ENCODE results near the gene SYAP1. TPM values are rescaled to one million over a fixed set of nuclear protein-coding genes. Genes with fewer than 3 reads are reported as not detected.
"Not testable (repeated sequence)": the region's sequence is repeated elsewhere in the genome, so short reads cannot be mapped to it uniquely, and the experiment has no call there.

The SYAP1 gene
- total RNA-seq, 1 donor from 2014 or later: 12.0 TPM

GRCh38 chrX:16718824-16719333 is 533 bp upstream of the SYAP1 start:
- Histone ChIP-seq H3K9ac (ENCODE audit: low read depth in 1 of 3, low read length in 3 of 3) (peak overlapping the region; percentile 77 to 92 (median 88)), H3K27me3 (ENCODE audit: control insufficient read depth in 3 of 3, insufficient read depth in 3 of 3, low read length in 3 of 3) (peaks cover 0 to 3% (median 0%) of the 10 kb centered on the region in 3 donors), H3K9me3 (ENCODE audit: control insufficient read depth in 3 of 3, low read length in 3 of 3) (no peaks in the 10 kb centered on the region)

GRCh38 chrX:16722481-16722880 is 3.1 kb downstream of the SYAP1 start:
- Histone ChIP-seq H3K9me3 (ENCODE audit: control insufficient read depth in 3 of 3, low read length in 3 of 3) (no peaks in the 10 kb centered on the region), H3K27ac (ENCODE audit: low read depth, low read length) (no peak overlapping the region), H3K4me1 (ENCODE audit: control insufficient read depth in 3 of 3, insufficient read depth in 3 of 3, low read length in 3 of 3) (peaks cover 0 to 15% (median 0%) of the 10 kb centered on the region in 3 donors), H3K27me3 (ENCODE audit: control insufficient read depth in 3 of 3, insufficient read depth in 3 of 3, low read length in 3 of 3) (no peaks in the 10 kb centered on the region), H3K9ac (ENCODE audit: low read depth in 1 of 3, low read length in 3 of 3) (no peak overlapping the region), H3K36me3 (ENCODE audit: control insufficient read depth in 3 of 3, insufficient read depth in 3 of 3, low read length in 3 of 3) (peaks cover 0 to 3% (median 0%) of the 10 kb centered on the region in 3 donors), H3K4me3 (ENCODE audit: low read length in 3 of 3) (no peak overlapping the region)

More at GRCh38 chrX:16718824-16719333, 533 bp upstream of the SYAP1 start:
- Histone ChIP-seq H3K27ac (ENCODE audit: low read depth, low read length) (peak overlapping the region; percentile 93), H3K4me3 (ENCODE audit: low read length in 3 of 3) (peak overlapping the region; percentile 74 to 85 (median 77)), H3K4me1 (ENCODE audit: control insufficient read depth in 3 of 3, insufficient read depth in 3 of 3, low read length in 3 of 3) (peaks cover 0 to 15% (median 0%) of the 10 kb centered on the region in 3 donors), H3K36me3 (ENCODE audit: control insufficient read depth in 3 of 3, insufficient read depth in 3 of 3, low read length in 3 of 3) (peaks cover 0 to under 1% (median 0%) of the 10 kb centered on the region in 3 donors)

- peaks cover 0 to 3% (median 0%) of the 10 kb centered on the region in 3 donors for H3K36me3 ChIP-seq (ENCODE audit: control insufficient read depth in 3 of 3, insufficient read depth in 3 of 3, low read length in 3 of 3)
- no peak overlapping the region for H3K4me3 ChIP-seq (ENCODE audit: low read length in 3 of 3)
- peaks cover 0 to 13% (median 0%) of the 10 kb centered on the region in 3 donors for H3K4me1 ChIP-seq (ENCODE audit: control insufficient read depth in 3 of 3, insufficient read depth in 3 of 3, low read length in 3 of 3)
- H3K27me3 ChIP-seq (ENCODE audit: control insufficient read depth in 3 of 3, insufficient read depth in 3 of 3, low read length in 3 of 3): no peaks in the 10 kb centered on the region
- H3K9me3 ChIP-seq (ENCODE audit: control insufficient read depth in 3 of 3, low read length in 3 of 3): no peaks in the 10 kb centered on the region
- peak overlapping the region; percentile 1 for H3K27ac ChIP-seq (ENCODE audit: low read depth, low read length)
- H3K9ac ChIP-seq (ENCODE audit: low read depth in 1 of 3, low read length in 3 of 3): no peak overlapping the region
These were observed 5.7 kb downstream of the SYAP1 start for GRCh38 chrX:16725072-16725471.

GRCh38 chrX:16726347-16726988 is 7.1 kb downstream of the SYAP1 start:
- not testable (repeated sequence) for H3K27me3 ChIP-seq (ENCODE audit: control insufficient read depth in 3 of 3, insufficient read depth in 3 of 3, low read length in 3 of 3); H3K9ac ChIP-seq (ENCODE audit: low read depth in 1 of 3, low read length in 3 of 3); H3K4me3 ChIP-seq (ENCODE audit: low read length in 3 of 3); H3K4me1 ChIP-seq (ENCODE audit: control insufficient read depth in 3 of 3, insufficient read depth in 3 of 3, low read length in 3 of 3); H3K36me3 ChIP-seq (ENCODE audit: control insufficient read depth in 3 of 3, insufficient read depth in 3 of 3, low read length in 3 of 3); H3K9me3 ChIP-seq (ENCODE audit: control insufficient read depth in 3 of 3, low read length in 3 of 3)
- H3K27ac ChIP-seq (ENCODE audit: low read depth, low read length): peak overlapping the region; percentile 48

GRCh38 chrX:16727637-16728036 is 8.2 kb downstream of the SYAP1 start:
- Histone ChIP-seq H3K4me3 (ENCODE audit: low read length in 3 of 3) (no peak overlapping the region), H3K4me1 (ENCODE audit: control insufficient read depth in 3 of 3, insufficient read depth in 3 of 3, low read length in 3 of 3) (no peaks in the 10 kb centered on the region), H3K27me3 (ENCODE audit: control insufficient read depth in 3 of 3, insufficient read depth in 3 of 3, low read length in 3 of 3) (no peaks in the 10 kb centered on the region), H3K9me3 (ENCODE audit: control insufficient read depth in 3 of 3, low read length in 3 of 3) (no peaks in the 10 kb centered on the region), H3K36me3 (ENCODE audit: control insufficient read depth in 3 of 3, insufficient read depth in 3 of 3, low read length in 3 of 3) (peaks cover 0 to 3% (median 0%) of the 10 kb centered on the region in 3 donors), H3K9ac (ENCODE audit: low read depth in 1 of 3, low read length in 3 of 3) (no peak overlapping the region), H3K27ac (ENCODE audit: low read depth, low read length) (no peak overlapping the region)

GRCh38 chrX:16730450-16730849 is 11.0 kb downstream of the SYAP1 start:
- H3K4me3 ChIP-seq (ENCODE audit: low read length in 3 of 3): no peak overlapping the region
- H3K27me3 ChIP-seq (ENCODE audit: control insufficient read depth in 3 of 3, insufficient read depth in 3 of 3, low read length in 3 of 3): no peaks in the 10 kb centered on the region
- H3K9ac ChIP-seq (ENCODE audit: low read depth in 1 of 3, low read length in 3 of 3): no peak overlapping the region
- H3K9me3 ChIP-seq (ENCODE audit: control insufficient read depth in 3 of 3, low read length in 3 of 3): no peaks in the 10 kb centered on the region
- H3K36me3 ChIP-seq (ENCODE audit: control insufficient read depth in 3 of 3, insufficient read depth in 3 of 3, low read length in 3 of 3): no peaks in the 10 kb centered on the region
- H3K4me1 ChIP-seq (ENCODE audit: control insufficient read depth in 3 of 3, insufficient read depth in 3 of 3, low read length in 3 of 3): no peaks in the 10 kb centered on the region
- H3K27ac ChIP-seq (ENCODE audit: low read depth, low read length): no peak overlapping the region

- Histone ChIP-seq H3K36me3 (ENCODE audit: control insufficient read depth in 3 of 3, insufficient read depth in 3 of 3, low read length in 3 of 3) (peaks cover 9 to 21% (median 11%) of the 10 kb centered on the region in 3 donors), H3K4me1 (ENCODE audit: control insufficient read depth in 3 of 3, insufficient read depth in 3 of 3, low read length in 3 of 3) (no peaks in the 10 kb centered on the region), H3K9ac (ENCODE audit: low read depth in 1 of 3, low read length in 3 of 3) (no peak overlapping the region), H3K27ac (ENCODE audit: low read depth, low read length) (no peak overlapping the region), H3K27me3 (ENCODE audit: control insufficient read depth in 3 of 3, insufficient read depth in 3 of 3, low read length in 3 of 3) (no peaks in the 10 kb centered on the region), H3K4me3 (ENCODE audit: low read length in 3 of 3) (no peak overlapping the region), H3K9me3 (ENCODE audit: control insufficient read depth in 3 of 3, low read length in 3 of 3) (no peaks in the 10 kb centered on the region)
These were observed 13.6 kb downstream of the SYAP1 start for GRCh38 chrX:16733013-16733412.

GRCh38 chrX:16737024-16737423 is 17.6 kb downstream of the SYAP1 start:
- H3K27me3 ChIP-seq (ENCODE audit: control insufficient read depth in 3 of 3, insufficient read depth in 3 of 3, low read length in 3 of 3): no peaks in the 10 kb centered on the region
- no peak overlapping the region for H3K9ac ChIP-seq (ENCODE audit: low read depth in 1 of 3, low read length in 3 of 3)
- peaks cover 11 to 34% (median 15%) of the 10 kb centered on the region in 3 donors for H3K36me3 ChIP-seq (ENCODE audit: control insufficient read depth in 3 of 3, insufficient read depth in 3 of 3, low read length in 3 of 3)
- H3K9me3 ChIP-seq (ENCODE audit: control insufficient read depth in 3 of 3, low read length in 3 of 3): no peaks in the 10 kb centered on the region
- no peaks in the 10 kb centered on the region for H3K4me1 ChIP-seq (ENCODE audit: control insufficient read depth in 3 of 3, insufficient read depth in 3 of 3, low read length in 3 of 3)
- no peak overlapping the region for H3K4me3 ChIP-seq (ENCODE audit: low read length in 3 of 3)
- H3K27ac ChIP-seq (ENCODE audit: low read depth, low read length): no peak overlapping the region

GRCh38 chrX:16739574-16739973 is 20.2 kb downstream of the SYAP1 start:
- no peak overlapping the region for H3K4me3 ChIP-seq (ENCODE audit: low read length in 3 of 3)
- no peaks in the 10 kb centered on the region for H3K9me3 ChIP-seq (ENCODE audit: control insufficient read depth in 3 of 3, low read length in 3 of 3)
- H3K27me3 ChIP-seq (ENCODE audit: control insufficient read depth in 3 of 3, insufficient read depth in 3 of 3, low read length in 3 of 3): no peaks in the 10 kb centered on the region
- H3K9ac ChIP-seq (ENCODE audit: low read depth in 1 of 3, low read length in 3 of 3): no peak overlapping the region
- no peaks in the 10 kb centered on the region for H3K4me1 ChIP-seq (ENCODE audit: control insufficient read depth in 3 of 3, insufficient read depth in 3 of 3, low read length in 3 of 3)
- no peak overlapping the region for H3K27ac ChIP-seq (ENCODE audit: low read depth, low read length)
- peaks cover 20 to 50% (median 25%) of the 10 kb centered on the region in 3 donors for H3K36me3 ChIP-seq (ENCODE audit: control insufficient read depth in 3 of 3, insufficient read depth in 3 of 3, low read length in 3 of 3)

- Histone ChIP-seq H3K9me3 (ENCODE audit: control insufficient read depth in 3 of 3, low read length in 3 of 3) (no peaks in the 10 kb centered on the region), H3K9ac (ENCODE audit: low read depth in 1 of 3, low read length in 3 of 3) (no peak overlapping the region), H3K27ac (ENCODE audit: low read depth, low read length) (no peak overlapping the region), H3K27me3 (ENCODE audit: control insufficient read depth in 3 of 3, insufficient read depth in 3 of 3, low read length in 3 of 3) (no peaks in the 10 kb centered on the region), H3K4me3 (ENCODE audit: low read length in 3 of 3) (no peak overlapping the region), H3K4me1 (ENCODE audit: control insufficient read depth in 3 of 3, insufficient read depth in 3 of 3, low read length in 3 of 3) (no peaks in the 10 kb centered on the region), H3K36me3 (ENCODE audit: control insufficient read depth in 3 of 3, insufficient read depth in 3 of 3, low read length in 3 of 3) (peaks cover 13 to 47% (median 23%) of the 10 kb centered on the region in 3 donors)
These were observed 24.4 kb downstream of the SYAP1 start for GRCh38 chrX:16743604-16744325.

Data from skeletal muscle tissue (tissue), 4 donors.